ENCODE measurements around the gene SBSN.
"Not testable (repeated sequence)": the region's sequence is repeated elsewhere in the genome, so short reads cannot be mapped to it uniquely, and the experiment has no call there.

The SBSN gene

GRCh38 chr19:35474594-35474993 lies 53.5 kb downstream of the SBSN start:
- DNase-seq (ENCODE audit: low read depth in 3 of 3) = not testable (repeated sequence)

GRCh38 chr19:35474104-35474503 lies 54.0 kb downstream of the SBSN start:
- no peak for DNase-seq (ENCODE audit: low read depth in 3 of 3)
